AG04450 (cell line): ENCODE results near the gene GRIN2A. TPM values are rescaled to one million over a fixed set of nuclear protein-coding genes. Genes with fewer than 3 reads are reported as not detected.

Experiments used
- CTCF ChIA-PET: fragments of 300-600, 350-600 bp; formaldehyde crosslinking; extraction: SDS; loops from one replicate; lab custom pipeline; 2022; ENCODE audit warnings: antibody characterized with exemption, inconsistent platforms; lab: Charles Lee
- POLR2A ChIA-PET: fragments of 350-600 bp; formaldehyde crosslinking; extraction: SDS; loops from one replicate; lab custom pipeline; 2021; ENCODE audit warnings: antibody characterized with exemption, inconsistent platforms; lab: Yijun Ruan, JAX
- DNase-seq: peaks from one replicate; pipeline ENCODE4 v3.0.0-alpha.2; 2011; ENCODE audit warnings: low read depth, low spot score
- H3K27ac ChIP-seq: one replicate; pipeline ENCODE4 v1.5.1; 2012; ENCODE audit warnings: low read depth, low read length, control low read depth
- H3K27me3 ChIP-seq: one replicate; pipeline ENCODE4 v1.6.0; 2012; ENCODE audit warnings: low read length; ENCODE audit not compliant: control insufficient read depth, insufficient read depth
- H3K4me3 ChIP-seq: 2 replicates; pipeline ENCODE4 v1.5.1; 2011; ENCODE audit warnings: mild to moderate bottlenecking, low read depth, low read length, control low read depth
- H3K9me3 ChIP-seq: 2 replicates; pipeline ENCODE4 v1.5.1; 2012; ENCODE audit warnings: low read length; ENCODE audit not compliant: control insufficient read depth, insufficient read depth
- polyA plus RNA-seq: library from polyadenylated mRNA; depleted of rRNA; stranded (reverse); fragments of >200 nt; gene quantifications from 2 replicates; pipeline ENCODE4 v1.2.3, GENCODE V29; 2011
- TF ChIP-seq, protein P1 (sequence below): IDR thresholded peaks from 2 replicates; pipeline ENCODE4 v1.5.1; 2011; ENCODE audit warnings: low read depth, low read length, control low read depth, inconsistent platforms

The GRIN2A gene
- polyA plus RNA-seq, 1 experiment, result not detected

DNA sequence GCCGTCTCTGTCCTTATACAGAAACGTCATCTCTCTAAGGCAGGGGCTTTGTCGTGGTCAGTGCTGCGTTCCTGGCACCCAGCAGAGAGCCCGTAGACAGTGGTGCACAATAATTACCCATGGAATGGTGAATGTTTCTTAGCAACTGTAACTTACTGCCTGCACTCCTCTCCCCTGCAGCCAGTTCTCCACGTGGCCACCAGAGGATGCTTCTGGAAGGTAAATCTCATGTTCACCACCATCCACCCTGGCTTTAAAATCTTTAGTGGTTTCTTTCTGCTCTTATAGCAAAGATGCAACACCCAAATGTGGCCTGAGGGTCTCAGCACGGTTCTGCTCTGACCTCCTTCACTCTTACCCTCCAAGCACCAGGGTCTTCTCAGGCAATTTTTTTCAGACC lies 150.8 kb downstream of the GRIN2A start:
- no peak overlapping the region for H3K4me3 ChIP-seq
- ChIA-PET CTCF (no interaction called here), POLR2A (no interaction called here)
- TF ChIP-seq, protein P1, sequence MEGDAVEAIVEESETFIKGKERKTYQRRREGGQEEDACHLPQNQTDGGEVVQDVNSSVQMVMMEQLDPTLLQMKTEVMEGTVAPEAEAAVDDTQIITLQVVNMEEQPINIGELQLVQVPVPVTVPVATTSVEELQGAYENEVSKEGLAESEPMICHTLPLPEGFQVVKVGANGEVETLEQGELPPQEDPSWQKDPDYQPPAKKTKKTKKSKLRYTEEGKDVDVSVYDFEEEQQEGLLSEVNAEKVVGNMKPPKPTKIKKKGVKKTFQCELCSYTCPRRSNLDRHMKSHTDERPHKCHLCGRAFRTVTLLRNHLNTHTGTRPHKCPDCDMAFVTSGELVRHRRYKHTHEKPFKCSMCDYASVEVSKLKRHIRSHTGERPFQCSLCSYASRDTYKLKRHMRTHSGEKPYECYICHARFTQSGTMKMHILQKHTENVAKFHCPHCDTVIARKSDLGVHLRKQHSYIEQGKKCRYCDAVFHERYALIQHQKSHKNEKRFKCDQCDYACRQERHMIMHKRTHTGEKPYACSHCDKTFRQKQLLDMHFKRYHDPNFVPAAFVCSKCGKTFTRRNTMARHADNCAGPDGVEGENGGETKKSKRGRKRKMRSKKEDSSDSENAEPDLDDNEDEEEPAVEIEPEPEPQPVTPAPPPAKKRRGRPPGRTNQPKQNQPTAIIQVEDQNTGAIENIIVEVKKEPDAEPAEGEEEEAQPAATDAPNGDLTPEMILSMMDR, result no peak
- peaks cover 45% of the 10 kb centered on the region for H3K9me3 ChIP-seq
- DNase-seq, result no peak
- H3K27ac ChIP-seq, result no peak overlapping the region
- H3K27me3 ChIP-seq, result no peaks in the 10 kb centered on the region

DNA sequence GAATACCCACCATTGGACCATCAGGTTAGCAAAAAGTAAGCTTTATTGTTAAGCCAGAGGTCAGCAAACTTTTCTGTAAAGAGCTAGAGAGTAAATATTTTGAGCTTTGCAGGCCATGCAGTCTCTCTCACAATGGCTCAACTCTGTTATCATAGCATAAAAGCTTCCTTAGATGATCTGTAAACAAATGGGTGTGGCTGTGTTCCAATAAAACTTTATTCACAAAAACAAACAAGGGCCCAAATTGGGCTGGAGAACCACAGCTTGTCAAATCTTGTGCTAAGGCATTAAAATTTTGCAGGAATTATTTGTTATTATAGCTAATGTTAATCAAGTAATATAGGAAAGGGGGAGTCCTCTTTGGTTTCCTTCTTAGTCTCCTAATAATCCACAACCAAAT lies 153.6 kb downstream of the GRIN2A start:
- TF ChIP-seq, protein P1, result no peak
- Histone ChIP-seq H3K27ac (no peak overlapping the region), H3K4me3 (no peak overlapping the region), H3K9me3 (peaks cover 52% of the 10 kb centered on the region; the same call in 1 of the 2 replicates), H3K27me3 (no peaks in the 10 kb centered on the region)
- POLR2A ChIA-PET, result no interaction called here
- CTCF ChIA-PET, result no interaction called here
- DNase-seq, result no peak

- peaks cover 49% of the 10 kb centered on the region; the same call in 1 of the 2 replicates for H3K9me3 ChIP-seq
- POLR2A ChIA-PET, result no interaction called here
- H3K27ac ChIP-seq, result no peak overlapping the region
- CTCF ChIA-PET, result no interaction called here
- no peaks in the 10 kb centered on the region for H3K27me3 ChIP-seq
- TF ChIP-seq, protein P1, result no peak
- H3K4me3 ChIP-seq, result no peak overlapping the region
- no peak for DNase-seq
Observed at GRCh38 chr16:10027553-10027952, 154.7 kb downstream of the GRIN2A start.

GRCh38 chr16:10026593-10026992 lies 155.6 kb downstream of the GRIN2A start:
- Histone ChIP-seq H3K27ac (no peak overlapping the region), H3K9me3 (peaks cover 50% of the 10 kb centered on the region; the same call in 1 of the 2 replicates), H3K4me3 (no peak overlapping the region), H3K27me3 (no peaks in the 10 kb centered on the region)
- POLR2A ChIA-PET, result no interaction called here
- DNase-seq, result no peak
- TF ChIP-seq, protein P1, result no peak
- CTCF ChIA-PET, result no interaction called here

GRCh38 chr16:10022098-10022497 lies 160.1 kb downstream of the GRIN2A start:
- Histone ChIP-seq H3K27me3 (no peaks in the 10 kb centered on the region), H3K27ac (no peak overlapping the region), H3K9me3 (peaks cover 28% of the 10 kb centered on the region), H3K4me3 (no peak overlapping the region)
- POLR2A ChIA-PET, result no interaction called here
- CTCF ChIA-PET, result no interaction called here
- TF ChIP-seq, protein P1, result no peak
- DNase-seq, result no peak
